SK-N-SH treated with all-trans-retinoic acid at 6 μM for 48 hours (cell line): ENCODE data around the gene BAIAP2L1.

Experiments used
- CSRNP3 ChIP-seq: fragments of 250-450 bp; sonication (Bioruptor Pico); IDR thresholded peaks from 2 replicates; pipeline ENCODE4 v1.5.1; 2021; ENCODE audit warnings: mild to moderate bottlenecking, moderate library complexity
- ISL1 ChIP-seq: fragments of 250-450 bp; sonication (Bioruptor Pico); IDR thresholded peaks from 2 replicates; pipeline ENCODE4 v2.1.2; 2022; ENCODE audit warnings: mild to moderate bottlenecking, moderate library complexity
- POU6F1 ChIP-seq: fragments of 250-450 bp; sonication (Bioruptor Pico); IDR thresholded peaks from 2 replicates; pipeline ENCODE4 v1.8.0; 2021; ENCODE audit warnings: low read depth, mild to moderate bottlenecking, moderate library complexity, borderline replicate concordance
- RARB ChIP-seq: fragments of 250-450 bp; sonication (Bioruptor Pico); IDR thresholded peaks from 2 replicates; pipeline ENCODE4 v1.8.0; 2021; ENCODE audit warnings: mild to moderate bottlenecking, moderate library complexity
- TCF4 ChIP-seq: fragments of 250-450 bp; sonication (Bioruptor Pico); IDR thresholded peaks from 2 replicates; pipeline ENCODE4 v1.8.0; 2021; ENCODE audit warnings: mild to moderate bottlenecking, moderate library complexity, borderline replicate concordance
- TSHZ2 ChIP-seq: fragments of 250-450 bp; sonication (Bioruptor Pico); IDR thresholded peaks from 2 replicates; pipeline ENCODE4 v1.5.0; 2020; ENCODE audit warnings: mild to moderate bottlenecking, moderate library complexity
- TF ChIP-seq, protein P1 (sequence below): fragments of 250-450 bp; sonication (Bioruptor Pico); IDR thresholded peaks from 2 replicates; pipeline ENCODE4 v1.8.0; 2020; ENCODE audit warnings: mild to moderate bottlenecking, moderate library complexity, borderline replicate concordance

GRCh38 chr7:98305951-98306535 lies 94.8 kb downstream of the BAIAP2L1 start:
- TF ChIP-seq TCF4 (peak; percentile 19; the same call in 1 of the 2 replicates), ISL1 (no peak), RARB (CRISPR knock-in tag) (no peak), CSRNP3 (CRISPR knock-in tag) (no peak), POU6F1 (CRISPR knock-in tag) (no peak), TSHZ2 (no peak)
- TF ChIP-seq, protein P1, sequence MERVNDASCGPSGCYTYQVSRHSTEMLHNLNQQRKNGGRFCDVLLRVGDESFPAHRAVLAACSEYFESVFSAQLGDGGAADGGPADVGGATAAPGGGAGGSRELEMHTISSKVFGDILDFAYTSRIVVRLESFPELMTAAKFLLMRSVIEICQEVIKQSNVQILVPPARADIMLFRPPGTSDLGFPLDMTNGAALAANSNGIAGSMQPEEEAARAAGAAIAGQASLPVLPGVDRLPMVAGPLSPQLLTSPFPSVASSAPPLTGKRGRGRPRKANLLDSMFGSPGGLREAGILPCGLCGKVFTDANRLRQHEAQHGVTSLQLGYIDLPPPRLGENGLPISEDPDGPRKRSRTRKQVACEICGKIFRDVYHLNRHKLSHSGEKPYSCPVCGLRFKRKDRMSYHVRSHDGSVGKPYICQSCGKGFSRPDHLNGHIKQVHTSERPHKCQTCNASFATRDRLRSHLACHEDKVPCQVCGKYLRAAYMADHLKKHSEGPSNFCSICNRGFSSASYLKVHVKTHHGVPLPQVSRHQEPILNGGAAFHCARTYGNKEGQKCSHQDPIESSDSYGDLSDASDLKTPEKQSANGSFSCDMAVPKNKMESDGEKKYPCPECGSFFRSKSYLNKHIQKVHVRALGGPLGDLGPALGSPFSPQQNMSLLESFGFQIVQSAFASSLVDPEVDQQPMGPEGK (CRISPR knock-in tag): no peak
